PC-9 (cell line): ENCODE results near the gene TMEM11. TPM values are rescaled to one million over a fixed set of nuclear protein-coding genes. Genes with fewer than 3 reads are reported as not detected.

Experiments used
- BruUV-seq: library from RNA; stranded (reverse); fragments of 400-500 nt; replicated peaks from 2 replicates; lab custom pipeline; 2021; lab: Mats Ljungman, UMichigan
- CTCF ChIA-PET: fragments of 300-600 bp; sonication (Branson Sonifier 250); formaldehyde crosslinking; loops from one replicate; lab custom pipeline; 2022; ENCODE audit warnings: antibody characterized with exemption; lab: Charles Lee
- POLR2A ChIA-PET: fragments of 300-600 bp; sonication (Branson Sonifier 250); formaldehyde crosslinking; loops from one replicate; lab custom pipeline; 2022; ENCODE audit warnings: antibody characterized with exemption; ENCODE audit not compliant: unreplicated experiment; lab: Charles Lee
- DNase-seq, 2 experiments: peaks; one replicate each; pipeline versions ENCODE4 v3.0.0 to v3.0.0-alpha.2; 2015 to 2022; ENCODE audit warnings: mixed read lengths in 1 of 2
- H2AFZ ChIP-seq: fragments of 200-600 bp; sonication (generic); 2 replicates; pipeline ENCODE4 v1.8.1; 2017; ENCODE audit warnings: antibody characterized with exemption
- H3F3A ChIP-seq: fragments of 200-600 bp; sonication (generic); 2 replicates; pipeline ENCODE4 v1.8.1; 2017; ENCODE audit warnings: antibody characterized with exemption, mild to moderate bottlenecking, low read depth; ENCODE audit not compliant: insufficient read depth
- H3K27ac ChIP-seq: fragments of 200-600 bp; sonication (generic); 2 replicates; pipeline ENCODE4 v1.6.1; 2016; ENCODE audit warnings: mixed run types
- H3K27me3 ChIP-seq: fragments of 200-600 bp; sonication (generic); 2 replicates; pipeline ENCODE4 v1.6.1; 2016; ENCODE audit warnings: low read depth, mixed run types; ENCODE audit not compliant: insufficient read depth
- H3K36me3 ChIP-seq: fragments of 200-600 bp; sonication (generic); 2 replicates; pipeline ENCODE4 v1.6.1; 2016; ENCODE audit warnings: low read depth, mixed run types
- H3K4me1 ChIP-seq: fragments of 200-600 bp; sonication (generic); replicated peaks from 2 replicates; pipeline ENCODE4 v1.6.1; 2016; ENCODE audit warnings: mixed run types; ENCODE audit not compliant: insufficient read depth
- H3K4me2 ChIP-seq: fragments of 200-600 bp; sonication (generic); 2 replicates; pipeline ENCODE4 v1.6.1; 2017; ENCODE audit warnings: mixed run types
- H3K4me3 ChIP-seq: fragments of 200-600 bp; sonication (generic); 2 replicates; pipeline ENCODE4 v1.6.1; 2016; ENCODE audit warnings: mixed run types
- H3K79me2 ChIP-seq: fragments of 200-600 bp; sonication (generic); 2 replicates; pipeline ENCODE4 v1.6.1; 2017; ENCODE audit warnings: low read depth, mixed run types
- H3K9me2 ChIP-seq: fragments of 200-600 bp; sonication (generic); 2 replicates; pipeline ENCODE4 v1.8.1; 2017; ENCODE audit warnings: mild to moderate bottlenecking; ENCODE audit not compliant: insufficient read depth
- H3K9me3 ChIP-seq: fragments of 200-600 bp; sonication (generic); 2 replicates; pipeline ENCODE4 v1.8.1; 2016; ENCODE audit warnings: low read depth; ENCODE audit not compliant: insufficient read depth
- H4K20me1 ChIP-seq: fragments of 200-600 bp; sonication (generic); 2 replicates; pipeline ENCODE4 v1.8.1; 2017; ENCODE audit not compliant: insufficient read depth
- CTCF ChIP-seq: fragments of 200-600 bp; sonication (generic); conservative IDR thresholded peaks from 2 replicates; pipeline ENCODE4 v1.6.1; 2017; ENCODE audit warnings: mixed run types, antibody characterized with exemption, mild to moderate bottlenecking, moderate library complexity
- EZH2 ChIP-seq: fragments of 200-600 bp; sonication (generic); IDR thresholded peaks from 2 replicates; pipeline ENCODE4 v1.8.0; 2017; ENCODE audit warnings: antibody characterized with exemption, low read depth
- intact Hi-C: fragments of 100-400 bp; cut with micrococcal nuclease; formaldehyde crosslinking; loops from one replicate; pipeline ENCODE4 v1.10.0; 2022; ENCODE audit not compliant: unreplicated experiment
- total RNA-seq: library from RNA; stranded (reverse); gene quantifications from 2 replicates; pipeline ENCODE4 v1.2.3, GENCODE V29; 2021

The TMEM11 gene
- total RNA-seq, 1 experiment from 2014 or later, result 37.6 TPM

GRCh38 chr17:21171309-21171922, 42.5 kb downstream of the TMEM11 start:
- intact Hi-C loops, result no loop called here
- no peaks in the 10 kb centered on the region for H3F3A ChIP-seq
- H3K36me3 ChIP-seq, result no peaks in the 10 kb centered on the region
- H3K4me3 ChIP-seq, result no peak overlapping the region
- H2AFZ ChIP-seq, result no peak overlapping the region
- no peaks in the 10 kb centered on the region for H3K27me3 ChIP-seq
- CTCF ChIA-PET, result no interaction called here
- H3K27ac ChIP-seq, result no peak overlapping the region
- no peaks in the 10 kb centered on the region for H4K20me1 ChIP-seq
- no TSS peak for BruUV-seq
- H3K9me2 ChIP-seq, result no peaks in the 10 kb centered on the region
- TF ChIP-seq EZH2, result no peak
- no peak for TF ChIP-seq CTCF
- POLR2A ChIA-PET, result no interaction called here
- no peaks in the 10 kb centered on the region for H3K79me2 ChIP-seq
- H3K4me2 ChIP-seq, result no peak overlapping the region
- H3K4me1 ChIP-seq, result no peaks in the 10 kb centered on the region
- no peaks in the 10 kb centered on the region for H3K9me3 ChIP-seq
- no peak for DNase-seq

GRCh38 chr17:21170809-21171208, 43.2 kb downstream of the TMEM11 start:
- POLR2A ChIA-PET, result no interaction called here
- H3K4me2 ChIP-seq, result no peak overlapping the region
- H4K20me1 ChIP-seq, result no peaks in the 10 kb centered on the region

GRCh38 chr17:21169496-21169895, 44.5 kb downstream of the TMEM11 start:
- Histone ChIP-seq H3K27ac (no peak overlapping the region), H3K36me3 (no peaks in the 10 kb centered on the region), H3K4me1 (no peaks in the 10 kb centered on the region), H3K79me2 (no peaks in the 10 kb centered on the region), H3K9me2 (no peaks in the 10 kb centered on the region), H3K9me3 (no peaks in the 10 kb centered on the region), H2AFZ (no peak overlapping the region), H4K20me1 (no peaks in the 10 kb centered on the region), H3K4me2 (no peak overlapping the region), H3K4me3 (no peak overlapping the region), H3K27me3 (no peaks in the 10 kb centered on the region), H3F3A (no peaks in the 10 kb centered on the region)
- CTCF ChIA-PET, result no interaction called here
- no TSS peak for BruUV-seq
- POLR2A ChIA-PET, result no interaction called here
- intact Hi-C loops, result no loop called here
- TF ChIP-seq EZH2 (no peak), CTCF (no peak)
- no peak for DNase-seq

More at GRCh38 chr17:21170809-21171208, 43.2 kb downstream of the TMEM11 start:
- Histone ChIP-seq H2AFZ (no peak overlapping the region), H3K27ac (no peak overlapping the region), H3K36me3 (no peaks in the 10 kb centered on the region), H3K9me3 (no peaks in the 10 kb centered on the region), H3F3A (no peaks in the 10 kb centered on the region), H3K27me3 (no peaks in the 10 kb centered on the region), H3K4me1 (no peaks in the 10 kb centered on the region), H3K79me2 (no peaks in the 10 kb centered on the region), H3K4me3 (no peak overlapping the region), H3K9me2 (no peaks in the 10 kb centered on the region)
- no peak for TF ChIP-seq CTCF
- TF ChIP-seq EZH2, result no peak
- intact Hi-C loops, result no loop called here
- no peak for DNase-seq
- BruUV-seq, result no TSS peak
- CTCF ChIA-PET, result no interaction called here
